ENCODE measurements around the gene EMP3. TPM values are rescaled to one million over a fixed set of nuclear protein-coding genes. Genes with fewer than 3 reads are reported as not detected.

Gene EMP3
- total RNA-seq, 1 donor from 2014 or later = 55.2 TPM

- no peak for DNase-seq (ENCODE audit: extremely low spot score in 2 of 2)
- intact Hi-C loops (cut with DNase I) = no loop called here
- no peak overlapping the region for H3K4me3 ChIP-seq
- no peaks in the 10 kb centered on the region for H3K36me3 ChIP-seq
- H3K27ac ChIP-seq = no peak overlapping the region
- peaks cover 26% of the 10 kb centered on the region for H3K4me1 ChIP-seq
- H3K27me3 ChIP-seq = no peaks in the 10 kb centered on the region
- no peaks in the 10 kb centered on the region for H3K9me3 ChIP-seq
- TF ChIP-seq POLR2A (IDR thresholded peaks at IDR 0.05) = no peak
- no peak for TF ChIP-seq CTCF (IDR thresholded peaks at IDR 0.05)
- TF ChIP-seq POLR2AphosphoS5 (IDR thresholded peaks at IDR 0.05; ENCODE audit: insufficient read depth in 1 of 2, low read depth in 1 of 2) = no peak
Observed at GRCh38 chr19:48318286-48318987, 6.9 kb upstream of the EMP3 start.

- Histone ChIP-seq H3K27me3 (no peaks in the 10 kb centered on the region), H3K9me3 (no peaks in the 10 kb centered on the region), H3K4me3 (no peak overlapping the region), H3K36me3 (no peaks in the 10 kb centered on the region), H3K4me1 (peaks cover 41% of the 10 kb centered on the region), H3K27ac (peak overlapping the region; percentile 100)
- no peak for DNase-seq (ENCODE audit: extremely low spot score in 2 of 2)
- intact Hi-C loops (cut with DNase I) = loop anchor here (2.0 kb wide), 1 partner anchor 15 kb away; no protein-coding TSS in a partner anchor
- TF ChIP-seq CTCF (IDR thresholded peaks at IDR 0.05) (peak; percentile 37 to 68 (median 61)), POLR2A (IDR thresholded peaks at IDR 0.05) (no peak), POLR2AphosphoS5 (IDR thresholded peaks at IDR 0.05; ENCODE audit: insufficient read depth in 1 of 2, low read depth in 1 of 2) (peak in 1 of 2 donors; percentile 40)
Observed at GRCh38 chr19:48319647-48320541, 5.5 kb upstream of the EMP3 start.

DNA sequence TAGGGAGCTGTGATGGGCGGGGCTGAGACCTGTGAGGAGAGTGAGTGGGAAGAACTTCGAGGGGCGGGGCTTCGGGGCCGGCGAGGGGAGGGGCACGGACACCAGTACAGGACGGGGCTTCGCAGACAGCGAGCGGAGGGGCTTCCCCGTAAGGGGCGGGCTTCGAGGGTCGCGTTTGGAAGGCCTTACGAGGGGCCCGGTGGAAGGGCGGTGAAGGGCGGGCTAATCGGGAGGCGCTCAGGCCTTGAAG, 4.1 kb upstream of the EMP3 start:
- TF ChIP-seq POLR2A (IDR thresholded peaks at IDR 0.05) = peak in 1 of 2 donors; percentile 80
- TF ChIP-seq CTCF (IDR thresholded peaks at IDR 0.05) = no peak
- DNase-seq (ENCODE audit: extremely low spot score in 2 of 2) = peak in 1 of 2 donors; percentile 98
- Histone ChIP-seq H3K9me3 (no peaks in the 10 kb centered on the region), H3K27me3 (no peaks in the 10 kb centered on the region), H3K36me3 (no peaks in the 10 kb centered on the region), H3K27ac (peak overlapping the region; percentile 100), H3K4me1 (peaks cover 48% of the 10 kb centered on the region), H3K4me3 (peak overlapping the region; percentile 67 to 82)
- intact Hi-C loops (cut with DNase I) = loop anchor here (2.0 kb wide), 1 partner anchor 14 kb away; no protein-coding TSS in a partner anchor

DNA sequence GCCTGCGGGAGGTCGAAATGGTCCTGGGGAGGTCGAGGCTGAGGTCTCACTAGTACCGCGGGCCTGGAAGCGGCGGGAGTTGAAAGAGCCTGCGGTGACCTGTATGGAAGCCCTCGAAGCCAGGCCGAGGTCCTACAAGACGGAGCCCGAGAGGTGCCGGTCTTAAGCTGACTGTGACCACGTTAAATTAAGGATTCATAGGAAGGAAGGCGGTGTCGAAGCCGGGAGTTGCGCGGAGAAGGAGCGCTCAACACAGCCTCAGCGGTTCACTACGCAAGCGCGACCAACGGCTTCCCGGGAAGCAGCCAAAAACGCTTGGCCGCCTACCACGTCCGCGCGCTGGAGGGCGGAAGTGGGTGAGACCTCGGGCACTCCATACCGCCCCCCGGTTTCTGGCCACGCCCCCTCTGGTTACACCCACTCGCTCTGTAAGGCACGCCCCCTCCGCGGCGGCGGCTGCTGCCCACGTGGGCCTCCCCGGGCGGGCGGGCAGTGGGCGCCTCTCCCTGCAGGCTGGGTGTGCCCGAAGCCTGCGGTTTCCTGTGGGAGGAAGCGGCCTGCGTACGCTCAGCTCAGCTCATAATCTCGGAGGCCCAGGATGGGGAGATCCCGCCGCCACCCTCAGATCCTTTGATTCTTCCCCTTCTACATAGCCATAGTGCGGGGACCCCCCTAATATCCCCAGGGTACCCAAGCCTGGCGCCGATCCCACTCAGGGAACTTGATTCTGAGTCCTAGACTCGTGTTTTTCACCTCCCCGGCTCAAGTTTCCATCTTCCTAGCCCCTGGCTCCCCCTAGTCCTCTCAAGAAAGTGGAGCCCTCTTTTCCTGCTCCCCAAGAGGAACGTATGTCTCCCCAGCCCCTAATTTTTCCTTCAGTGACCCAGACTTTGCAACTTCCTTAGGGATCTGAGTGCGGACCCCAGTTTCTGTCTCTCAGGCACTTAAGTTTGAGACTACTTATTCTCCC, 3.4 kb upstream of the EMP3 start:
- H3K4me3 ChIP-seq = peak overlapping the region; percentile 67 to 82
- peak in 1 of 2 donors; percentile 98 for DNase-seq (ENCODE audit: extremely low spot score in 2 of 2)
- TF ChIP-seq POLR2AphosphoS5 (IDR thresholded peaks at IDR 0.05; ENCODE audit: insufficient read depth in 1 of 2, low read depth in 1 of 2) (peak; percentile 90 to 97), CTCF (IDR thresholded peaks at IDR 0.05) (no peak), POLR2A (IDR thresholded peaks at IDR 0.05) (peak in 1 of 2 donors; percentile 90)
- peak overlapping the region; percentile 100 for H3K27ac ChIP-seq
- H3K9me3 ChIP-seq = no peaks in the 10 kb centered on the region
- H3K4me1 ChIP-seq = peaks cover 54% of the 10 kb centered on the region
- no peaks in the 10 kb centered on the region for H3K36me3 ChIP-seq
- intact Hi-C loops (cut with DNase I) = loop anchor here (2.0 kb wide), 1 partner anchor 13 kb away; no protein-coding TSS in a partner anchor
- H3K27me3 ChIP-seq = no peaks in the 10 kb centered on the region

Measured in vagina (tissue), 2 donors.